Mucosa of stomach (tissue), 1 donor: ENCODE measurements around the gene PCDH19.

Source experiments
- H3K27me3 ChIP-seq: one replicate; pipeline ENCODE4 v1.7.0; 2013; ENCODE audit warnings: mild to moderate bottlenecking, low read length; ENCODE audit not compliant: control insufficient read depth, insufficient read depth
- H3K36me3 ChIP-seq: one replicate; pipeline ENCODE4 v1.7.0; 2013; ENCODE audit warnings: low read length; ENCODE audit not compliant: control insufficient read depth, insufficient read depth
- H3K4me1 ChIP-seq: one replicate; pipeline ENCODE4 v1.7.0; 2013; ENCODE audit warnings: mild to moderate bottlenecking, low read length; ENCODE audit not compliant: control insufficient read depth, insufficient read depth
- H3K4me3 ChIP-seq: one replicate; pipeline ENCODE4 v1.7.0; 2013; ENCODE audit warnings: low read length
- H3K9ac ChIP-seq: one replicate; pipeline ENCODE4 v1.7.0; 2013; ENCODE audit warnings: mild to moderate bottlenecking, low read length, moderate library complexity
- H3K9me3 ChIP-seq: one replicate; pipeline ENCODE4 v1.7.0; 2013; ENCODE audit warnings: mild to moderate bottlenecking, low read length, moderate library complexity; ENCODE audit not compliant: control insufficient read depth
- donor health status: Pancreatic carcinoma.

PCDH19 gene

GRCh38 chrX:100340491-100341141 is 69.5 kb downstream of the PCDH19 start:
- Histone ChIP-seq H3K9ac (no peak overlapping the region), H3K27me3 (no peaks in the 10 kb centered on the region), H3K4me1 (no peaks in the 10 kb centered on the region), H3K36me3 (no peaks in the 10 kb centered on the region), H3K9me3 (no peaks in the 10 kb centered on the region), H3K4me3 (no peak overlapping the region)

GRCh38 chrX:100328351-100328750 is 81.7 kb downstream of the PCDH19 start:
- H3K9ac ChIP-seq = no peak overlapping the region
- no peaks in the 10 kb centered on the region for H3K9me3 ChIP-seq
- no peak overlapping the region for H3K4me3 ChIP-seq
- no peaks in the 10 kb centered on the region for H3K27me3 ChIP-seq
- no peaks in the 10 kb centered on the region for H3K36me3 ChIP-seq
- no peaks in the 10 kb centered on the region for H3K4me1 ChIP-seq

GRCh38 chrX:100319716-100320115 is 90.4 kb downstream of the PCDH19 start:
- Histone ChIP-seq H3K9me3 (no peaks in the 10 kb centered on the region), H3K4me1 (no peaks in the 10 kb centered on the region), H3K36me3 (no peaks in the 10 kb centered on the region), H3K4me3 (no peak overlapping the region), H3K27me3 (no peaks in the 10 kb centered on the region), H3K9ac (no peak overlapping the region)

GRCh38 chrX:100316987-100317386 is 93.1 kb downstream of the PCDH19 start:
- H3K4me1 ChIP-seq = no peaks in the 10 kb centered on the region
- no peaks in the 10 kb centered on the region for H3K27me3 ChIP-seq
- H3K36me3 ChIP-seq = no peaks in the 10 kb centered on the region

GRCh38 chrX:100315566-100315965 is 94.5 kb downstream of the PCDH19 start:
- H3K4me1 ChIP-seq = no peaks in the 10 kb centered on the region
- no peaks in the 10 kb centered on the region for H3K9me3 ChIP-seq
- H3K9ac ChIP-seq = no peak overlapping the region
- H3K36me3 ChIP-seq = no peaks in the 10 kb centered on the region
- H3K27me3 ChIP-seq = no peaks in the 10 kb centered on the region
- H3K4me3 ChIP-seq = no peak overlapping the region

More at GRCh38 chrX:100316987-100317386, 93.1 kb downstream of the PCDH19 start:
- no peak overlapping the region for H3K9ac ChIP-seq
- H3K4me3 ChIP-seq = no peak overlapping the region
- H3K9me3 ChIP-seq = no peaks in the 10 kb centered on the region

- Histone ChIP-seq H3K9me3 (no peaks in the 10 kb centered on the region), H3K27me3 (no peaks in the 10 kb centered on the region), H3K36me3 (no peaks in the 10 kb centered on the region), H3K9ac (no peak overlapping the region), H3K4me1 (no peaks in the 10 kb centered on the region), H3K4me3 (no peak overlapping the region)
Measured at GRCh38 chrX:100299559-100299958, 110.5 kb downstream of the PCDH19 start.

- no peaks in the 10 kb centered on the region for H3K9me3 ChIP-seq
- H3K4me3 ChIP-seq = no peak overlapping the region
- H3K27me3 ChIP-seq = no peaks in the 10 kb centered on the region
- H3K9ac ChIP-seq = no peak overlapping the region
- H3K4me1 ChIP-seq = no peaks in the 10 kb centered on the region
- no peaks in the 10 kb centered on the region for H3K36me3 ChIP-seq
Measured at GRCh38 chrX:100297728-100298127, 112.3 kb downstream of the PCDH19 start.

- no peaks in the 10 kb centered on the region for H3K4me1 ChIP-seq
- no peaks in the 10 kb centered on the region for H3K36me3 ChIP-seq
- H3K4me3 ChIP-seq = no peak overlapping the region
- H3K9me3 ChIP-seq = no peaks in the 10 kb centered on the region
- no peaks in the 10 kb centered on the region for H3K27me3 ChIP-seq
- H3K9ac ChIP-seq = no peak overlapping the region
Measured at GRCh38 chrX:100296183-100296753, 113.8 kb downstream of the PCDH19 start.

- Histone ChIP-seq H3K4me3 (no peak overlapping the region), H3K9me3 (no peaks in the 10 kb centered on the region), H3K9ac (no peak overlapping the region), H3K27me3 (no peaks in the 10 kb centered on the region), H3K4me1 (no peaks in the 10 kb centered on the region), H3K36me3 (no peaks in the 10 kb centered on the region)
Measured at GRCh38 chrX:100294965-100295364, 115.1 kb downstream of the PCDH19 start.

GRCh38 chrX:100289066-100289558 is 121.0 kb downstream of the PCDH19 start:
- H3K9me3 ChIP-seq = no peaks in the 10 kb centered on the region
- no peak overlapping the region for H3K9ac ChIP-seq
- no peaks in the 10 kb centered on the region for H3K4me1 ChIP-seq
- H3K4me3 ChIP-seq = no peak overlapping the region
- no peaks in the 10 kb centered on the region for H3K27me3 ChIP-seq
- H3K36me3 ChIP-seq = no peaks in the 10 kb centered on the region

- H3K9me3 ChIP-seq = no peaks in the 10 kb centered on the region
- no peaks in the 10 kb centered on the region for H3K4me1 ChIP-seq
- no peaks in the 10 kb centered on the region for H3K36me3 ChIP-seq
- H3K27me3 ChIP-seq = no peaks in the 10 kb centered on the region
- no peak overlapping the region for H3K9ac ChIP-seq
- H3K4me3 ChIP-seq = no peak overlapping the region
Measured at GRCh38 chrX:100277231-100277630, 132.8 kb downstream of the PCDH19 start.

- H3K27me3 ChIP-seq = no peaks in the 10 kb centered on the region
- H3K4me3 ChIP-seq = no peak overlapping the region
- H3K4me1 ChIP-seq = no peaks in the 10 kb centered on the region
- no peak overlapping the region for H3K9ac ChIP-seq
- H3K9me3 ChIP-seq = no peaks in the 10 kb centered on the region
- H3K36me3 ChIP-seq = no peaks in the 10 kb centered on the region
Measured at GRCh38 chrX:100274916-100275315, 135.2 kb downstream of the PCDH19 start.
